GM12801 (cell line): ENCODE results near the gene PHC2.

Experiments used
- TF ChIP-seq, protein P1 (sequence below): IDR thresholded peaks from one replicate; pipeline ENCODE4 v1.5.1; 2011; ENCODE audit warnings: control low read depth; ENCODE audit not compliant: insufficient read length; ENCODE audit errors: extremely low read depth

PHC2 gene

GRCh38 chr1:33301273-33301984 is 129.5 kb downstream of the PHC2 start:
- TF ChIP-seq, protein P1, sequence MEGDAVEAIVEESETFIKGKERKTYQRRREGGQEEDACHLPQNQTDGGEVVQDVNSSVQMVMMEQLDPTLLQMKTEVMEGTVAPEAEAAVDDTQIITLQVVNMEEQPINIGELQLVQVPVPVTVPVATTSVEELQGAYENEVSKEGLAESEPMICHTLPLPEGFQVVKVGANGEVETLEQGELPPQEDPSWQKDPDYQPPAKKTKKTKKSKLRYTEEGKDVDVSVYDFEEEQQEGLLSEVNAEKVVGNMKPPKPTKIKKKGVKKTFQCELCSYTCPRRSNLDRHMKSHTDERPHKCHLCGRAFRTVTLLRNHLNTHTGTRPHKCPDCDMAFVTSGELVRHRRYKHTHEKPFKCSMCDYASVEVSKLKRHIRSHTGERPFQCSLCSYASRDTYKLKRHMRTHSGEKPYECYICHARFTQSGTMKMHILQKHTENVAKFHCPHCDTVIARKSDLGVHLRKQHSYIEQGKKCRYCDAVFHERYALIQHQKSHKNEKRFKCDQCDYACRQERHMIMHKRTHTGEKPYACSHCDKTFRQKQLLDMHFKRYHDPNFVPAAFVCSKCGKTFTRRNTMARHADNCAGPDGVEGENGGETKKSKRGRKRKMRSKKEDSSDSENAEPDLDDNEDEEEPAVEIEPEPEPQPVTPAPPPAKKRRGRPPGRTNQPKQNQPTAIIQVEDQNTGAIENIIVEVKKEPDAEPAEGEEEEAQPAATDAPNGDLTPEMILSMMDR, result no peak

DNA sequence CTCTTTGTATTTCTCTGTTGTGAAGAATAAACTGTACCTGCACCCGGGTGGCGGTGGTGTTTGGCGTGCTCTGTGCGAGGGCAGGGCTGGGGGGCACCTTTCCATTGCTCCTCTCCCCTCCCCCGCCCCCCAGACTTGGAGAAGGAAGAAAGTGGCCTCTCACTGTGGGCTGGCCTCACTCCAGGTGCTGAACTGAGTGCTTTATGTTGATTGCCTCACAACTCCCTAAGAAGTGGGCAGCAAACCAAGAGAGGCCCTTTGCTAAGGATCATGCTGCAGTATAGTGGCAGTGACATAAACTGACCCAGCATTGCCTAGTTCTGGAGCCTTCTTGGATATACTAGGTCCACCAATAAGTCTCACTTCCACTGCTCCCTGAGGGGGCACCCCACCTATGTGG is 130.2 kb downstream of the PHC2 start:
- TF ChIP-seq, protein P1, result no peak

DNA sequence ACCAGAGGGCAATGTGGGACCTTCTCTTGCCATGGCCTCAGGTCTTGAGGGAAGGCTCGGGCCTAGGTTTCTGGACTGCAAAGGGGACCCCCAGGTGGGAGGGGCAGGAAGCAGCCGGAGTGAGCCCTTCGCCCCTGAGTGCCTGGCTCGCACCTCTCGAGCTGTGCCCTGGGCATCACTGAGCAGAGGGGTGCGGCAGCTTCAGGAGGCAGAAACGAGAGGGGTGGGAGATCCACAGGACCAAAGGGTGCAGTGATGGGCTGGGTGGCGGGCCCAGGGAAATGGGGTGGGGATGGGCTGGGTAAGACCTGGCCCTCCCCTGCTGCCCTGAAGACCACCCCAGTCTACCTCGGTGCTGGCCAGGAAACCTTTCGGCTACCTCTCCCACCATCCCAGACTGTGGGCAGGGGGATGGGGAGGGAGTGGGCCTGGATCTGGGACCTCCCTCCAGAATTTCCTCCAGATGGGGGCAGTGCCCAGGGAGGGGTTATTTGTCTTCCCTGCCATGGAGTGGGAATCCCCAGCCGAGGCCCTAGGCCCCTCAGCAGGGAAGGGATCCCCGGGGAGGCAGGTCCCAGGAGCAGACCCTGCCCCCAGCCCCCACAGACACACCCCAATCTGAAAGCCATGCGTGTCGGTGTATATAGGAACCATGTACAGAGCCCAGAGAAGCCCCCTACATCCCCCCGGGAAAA is 131.3 kb downstream of the PHC2 start:
- TF ChIP-seq, protein P1, result no peak

DNA sequence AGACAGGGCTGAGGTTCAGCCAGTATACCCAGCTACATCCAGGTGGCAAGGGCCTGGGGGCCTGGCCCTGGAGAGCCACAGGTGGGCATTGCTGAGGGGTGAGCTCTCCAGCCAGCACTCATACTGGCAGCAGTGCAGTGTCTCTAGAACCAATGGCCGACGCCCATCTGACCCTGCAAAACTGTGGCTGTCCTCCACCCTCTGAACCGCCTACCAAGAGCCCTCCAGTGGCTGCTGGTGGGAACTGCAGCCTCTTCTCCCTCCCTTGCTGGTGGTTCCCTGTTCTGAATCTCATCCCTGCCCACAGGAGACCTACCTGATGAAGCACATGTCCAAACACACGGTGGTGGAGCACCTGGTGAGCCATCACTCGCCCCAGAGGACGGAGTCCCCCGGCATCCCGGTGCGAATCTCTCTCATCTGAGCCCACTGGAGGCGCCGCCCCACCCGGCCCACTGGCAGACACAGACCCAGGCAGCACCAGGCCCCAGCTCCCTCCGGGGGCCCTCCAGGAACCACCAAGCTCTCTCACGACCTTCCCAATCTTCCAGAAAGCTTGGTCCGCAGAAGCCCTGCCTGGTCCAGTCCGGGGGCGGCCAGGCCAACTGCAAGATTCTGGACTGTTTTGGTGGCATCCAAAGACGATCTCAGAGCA is 132.1 kb downstream of the PHC2 start:
- TF ChIP-seq, protein P1, result no peak

GRCh38 chr1:33297911-33298622 is 132.8 kb downstream of the PHC2 start:
- TF ChIP-seq, protein P1, result no peak

- TF ChIP-seq, protein P1, result no peak
Measured at GRCh38 chr1:33296824-33297223, 134.1 kb downstream of the PHC2 start.

DNA sequence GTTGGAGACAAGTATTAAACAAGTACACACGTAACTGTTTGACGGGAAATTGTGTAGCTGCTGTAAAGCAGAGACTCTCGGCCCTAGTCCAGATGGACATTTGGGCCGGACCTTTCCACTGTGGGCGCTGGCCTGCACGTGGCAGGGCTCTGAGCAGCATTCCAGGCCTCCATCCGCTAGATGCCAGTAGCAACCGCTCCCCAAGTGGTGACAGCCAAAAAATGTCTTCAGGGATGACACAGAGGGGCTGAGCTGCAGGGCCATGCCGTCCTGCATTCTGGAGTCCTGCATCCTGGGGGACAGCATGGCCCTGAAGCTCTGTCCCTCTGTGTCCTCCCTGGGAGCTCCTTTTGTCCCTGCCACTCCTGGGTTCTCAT is 134.8 kb downstream of the PHC2 start:
- TF ChIP-seq, protein P1, result no peak
